ENCODE measurements around the gene ACBD4.

DNA sequence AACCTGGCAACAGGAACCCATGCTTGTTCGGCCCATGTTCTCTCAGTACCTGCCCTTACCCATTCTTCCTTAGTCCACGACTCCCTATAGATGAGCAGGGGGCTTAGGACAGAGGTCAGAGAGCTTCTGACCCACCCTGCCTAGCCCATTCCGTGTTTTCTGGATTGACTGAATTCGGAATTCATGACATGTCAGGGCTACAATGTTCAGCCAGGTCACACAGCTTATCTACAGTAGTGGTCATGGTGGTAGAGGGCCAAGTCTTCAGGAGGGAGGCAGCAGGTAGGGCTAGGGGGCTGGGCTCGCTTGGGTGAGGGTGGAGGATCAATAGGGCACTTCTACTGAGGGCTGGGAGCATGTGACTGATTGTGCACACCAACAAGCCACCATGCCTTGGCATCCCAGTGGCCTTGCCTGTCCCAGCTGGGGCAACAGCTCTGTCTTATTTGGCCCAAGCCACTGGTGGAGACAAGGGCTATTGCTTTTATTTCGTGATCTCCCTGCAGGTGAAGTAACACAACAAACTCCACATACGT, 29.3 kb downstream of the ACBD4 start:
- no peak for TF ChIP-seq POLR2A (IDR thresholded peaks at IDR 0.05)
- TF ChIP-seq, protein P1, sequence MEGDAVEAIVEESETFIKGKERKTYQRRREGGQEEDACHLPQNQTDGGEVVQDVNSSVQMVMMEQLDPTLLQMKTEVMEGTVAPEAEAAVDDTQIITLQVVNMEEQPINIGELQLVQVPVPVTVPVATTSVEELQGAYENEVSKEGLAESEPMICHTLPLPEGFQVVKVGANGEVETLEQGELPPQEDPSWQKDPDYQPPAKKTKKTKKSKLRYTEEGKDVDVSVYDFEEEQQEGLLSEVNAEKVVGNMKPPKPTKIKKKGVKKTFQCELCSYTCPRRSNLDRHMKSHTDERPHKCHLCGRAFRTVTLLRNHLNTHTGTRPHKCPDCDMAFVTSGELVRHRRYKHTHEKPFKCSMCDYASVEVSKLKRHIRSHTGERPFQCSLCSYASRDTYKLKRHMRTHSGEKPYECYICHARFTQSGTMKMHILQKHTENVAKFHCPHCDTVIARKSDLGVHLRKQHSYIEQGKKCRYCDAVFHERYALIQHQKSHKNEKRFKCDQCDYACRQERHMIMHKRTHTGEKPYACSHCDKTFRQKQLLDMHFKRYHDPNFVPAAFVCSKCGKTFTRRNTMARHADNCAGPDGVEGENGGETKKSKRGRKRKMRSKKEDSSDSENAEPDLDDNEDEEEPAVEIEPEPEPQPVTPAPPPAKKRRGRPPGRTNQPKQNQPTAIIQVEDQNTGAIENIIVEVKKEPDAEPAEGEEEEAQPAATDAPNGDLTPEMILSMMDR (IDR thresholded peaks at IDR 0.05), result no peak
